ENCODE results near the gene RALGPS1.

GRCh38 chr9:127018935-127019334 is 104.4 kb downstream of the RALGPS1 start:
- TF ChIP-seq CTCF (IDR thresholded peaks at IDR 0.05) = no peak
- no peak for TF ChIP-seq POLR2A (IDR thresholded peaks at IDR 0.05)
- TF ChIP-seq POLR2AphosphoS5 (IDR thresholded peaks at IDR 0.05) = no peak
- no peak for TF ChIP-seq EP300 (IDR thresholded peaks at IDR 0.05)
